Islet precursor cell (in vitro differentiated cells): ENCODE measurements around the gene PARP16.
A peak's percentile ranks its signal among the peaks of the same experiment; 100 is the strongest.

Experiments used
- DNase-seq: peaks from one replicate; pipeline ENCODE4 v3.0.0-alpha.2; 2018

PARP16 gene, protein sequence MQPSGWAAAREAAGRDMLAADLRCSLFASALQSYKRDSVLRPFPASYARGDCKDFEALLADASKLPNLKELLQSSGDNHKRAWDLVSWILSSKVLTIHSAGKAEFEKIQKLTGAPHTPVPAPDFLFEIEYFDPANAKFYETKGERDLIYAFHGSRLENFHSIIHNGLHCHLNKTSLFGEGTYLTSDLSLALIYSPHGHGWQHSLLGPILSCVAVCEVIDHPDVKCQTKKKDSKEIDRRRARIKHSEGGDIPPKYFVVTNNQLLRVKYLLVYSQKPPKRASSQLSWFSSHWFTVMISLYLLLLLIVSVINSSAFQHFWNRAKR

DNA sequence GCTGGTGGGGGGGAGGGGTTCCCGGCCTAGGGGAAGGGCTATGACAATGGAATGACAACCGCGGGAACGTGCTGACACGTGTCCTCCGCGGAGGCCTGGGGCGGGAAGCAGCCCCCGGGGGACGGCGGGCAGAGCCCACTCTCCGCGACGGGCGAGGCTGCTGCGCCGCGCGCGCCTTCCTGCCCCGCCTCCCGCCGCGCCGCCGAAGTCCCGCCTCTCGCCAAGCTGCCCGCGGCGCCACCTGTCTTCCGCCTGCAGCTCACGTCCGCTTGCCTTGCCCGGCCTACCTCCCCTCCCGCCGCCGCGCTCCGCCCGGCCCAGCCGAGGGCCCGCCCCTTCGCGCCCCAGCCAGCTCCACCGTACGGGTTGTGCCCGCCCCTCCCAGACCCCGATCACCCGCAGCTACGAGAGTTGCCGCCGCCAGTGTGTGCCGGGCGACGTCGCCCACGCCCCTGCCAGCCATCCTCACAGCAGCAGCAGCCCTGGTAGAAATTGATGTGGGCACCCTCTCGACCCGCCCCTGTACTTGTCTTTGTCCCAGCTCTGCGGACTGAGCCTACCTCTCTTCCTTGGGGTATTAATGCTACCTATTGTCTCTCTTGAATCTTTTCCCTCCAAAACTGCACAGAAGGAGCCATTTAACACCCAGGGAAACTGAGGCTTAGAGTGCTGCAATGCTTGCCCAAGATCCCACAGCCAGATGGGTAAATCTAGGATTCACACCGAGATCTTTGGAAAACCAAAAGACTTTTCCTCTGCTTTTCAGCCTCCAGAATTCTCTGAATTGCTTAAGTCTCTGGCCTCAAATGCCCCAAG is at the start of gene PARP16:
PARP16 (minus strand) TSS at position 180 of the 816 bp plus-strand sequence. CDS start 457 bp downstream, outside the sequence.
- peak; percentile 97 for DNase-seq

DNA sequence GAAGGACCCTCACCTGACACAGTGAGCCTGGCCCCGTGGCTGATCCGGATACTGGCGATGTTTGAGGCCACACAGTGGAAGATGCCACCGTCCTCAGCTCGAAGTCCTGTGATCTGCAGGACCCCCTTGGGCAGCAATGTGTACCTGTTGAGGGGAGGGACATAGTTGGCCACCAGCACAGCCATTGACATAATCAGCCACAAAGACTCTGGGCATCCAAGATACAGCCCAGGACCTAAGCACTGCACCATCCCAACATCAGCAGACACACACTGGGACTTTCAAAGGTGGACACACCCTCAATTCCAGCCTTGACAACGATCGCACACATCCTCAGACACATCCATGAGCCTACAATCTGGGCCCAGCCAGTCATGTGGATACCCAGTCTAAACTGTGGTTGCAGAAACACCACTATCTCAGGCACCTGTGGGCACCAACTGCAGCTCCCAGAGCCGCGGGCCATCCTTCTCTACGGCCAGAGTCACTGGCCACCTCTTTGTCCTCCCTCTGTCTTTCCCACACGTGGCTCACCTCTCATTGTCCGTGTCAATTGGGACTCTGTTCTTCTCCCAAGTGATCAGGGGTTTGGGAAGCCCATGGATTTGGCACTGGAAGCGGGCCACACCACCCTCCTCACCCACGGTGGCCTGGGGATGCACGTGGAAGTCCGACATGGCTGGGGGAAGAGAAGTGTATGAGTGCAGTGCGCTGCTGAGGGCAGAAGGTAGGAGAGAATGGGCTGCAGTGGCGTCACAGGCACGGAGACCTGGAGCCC is 48.8 kb upstream of the PARP16 start:
- DNase-seq: no peak

DNA sequence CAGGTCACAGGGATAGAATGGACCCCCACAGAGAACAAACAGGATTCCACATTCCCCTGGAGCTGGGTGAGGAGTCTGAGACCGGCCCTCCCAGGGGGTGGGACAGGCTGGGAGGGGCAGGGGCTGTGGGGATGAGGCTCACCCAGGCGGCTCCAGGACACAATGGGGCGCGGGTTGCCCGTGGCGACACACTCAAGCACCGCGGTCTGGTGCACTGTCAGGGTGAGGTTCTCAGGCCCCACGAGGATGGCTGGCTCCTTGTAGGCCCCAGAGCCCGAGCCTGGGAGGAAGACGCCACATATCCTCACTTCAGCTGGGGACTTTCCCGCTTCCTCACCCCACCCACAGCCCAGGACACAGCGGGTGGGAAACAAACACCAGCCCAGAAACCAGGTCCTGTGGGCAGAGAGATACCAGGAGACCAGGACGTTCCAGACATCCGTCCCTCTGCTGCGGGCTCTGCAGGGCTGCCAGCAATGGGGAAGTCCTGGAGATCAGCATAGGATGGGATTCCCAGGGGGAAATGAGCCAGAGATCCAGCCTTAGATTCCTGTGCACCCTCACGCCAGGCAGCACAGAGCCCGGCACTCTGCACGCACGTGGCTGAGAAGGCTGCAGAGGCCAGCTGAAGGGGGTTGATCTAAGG is 48.0 kb upstream of the PARP16 start:
- DNase-seq: no peak

DNA sequence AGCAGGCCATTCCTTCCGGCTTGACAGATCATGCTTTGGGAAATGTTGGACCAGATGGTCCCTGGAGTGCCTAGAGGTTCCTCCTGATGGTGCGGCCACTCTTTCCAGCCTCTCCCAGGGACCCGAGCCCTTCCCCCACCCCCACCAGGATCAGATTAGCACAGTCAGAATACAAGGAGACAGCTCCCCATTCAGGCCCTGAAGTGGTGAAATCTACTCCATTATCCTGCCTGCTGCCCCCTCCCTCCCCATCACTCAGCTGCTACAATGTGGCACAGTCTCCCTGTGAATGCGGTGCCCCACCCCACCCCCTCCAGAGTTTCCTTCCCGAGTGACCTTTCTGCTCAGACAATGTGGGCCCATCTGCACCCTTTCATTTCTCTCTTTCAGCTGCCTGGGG is 47.2 kb upstream of the PARP16 start:
- DNase-seq: no peak

DNA sequence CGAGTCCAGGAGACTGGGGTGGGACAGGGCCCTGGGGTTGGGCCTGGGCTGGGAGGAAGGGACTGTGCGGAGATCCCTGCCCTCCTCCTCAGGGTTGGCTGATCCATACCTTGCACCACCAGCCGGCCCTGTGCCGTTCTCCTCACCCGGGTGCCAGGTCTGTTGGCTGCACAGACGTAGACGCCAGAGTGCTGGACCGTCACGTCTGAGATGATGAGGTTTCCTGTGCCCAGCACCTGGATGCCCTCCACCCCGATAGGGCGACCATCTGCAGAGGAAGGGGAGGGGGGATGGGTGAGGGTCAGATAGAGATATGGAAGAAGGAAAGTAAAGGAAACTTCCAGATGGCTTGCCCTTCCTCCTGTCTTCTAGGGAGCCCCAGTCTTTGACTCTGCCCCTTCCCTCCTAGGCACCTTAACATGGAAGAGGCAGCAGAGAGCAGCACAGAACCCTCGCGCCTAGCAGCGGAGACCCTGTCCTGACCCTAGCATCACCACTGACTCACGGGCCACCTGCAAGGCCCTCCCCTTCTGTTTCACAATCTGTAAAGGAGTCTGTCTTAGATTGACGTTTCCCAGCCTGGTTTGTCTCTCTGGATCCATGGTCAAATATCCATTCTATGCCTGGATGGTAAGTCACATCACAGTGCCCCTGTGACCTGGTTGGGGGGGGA is 46.6 kb upstream of the PARP16 start:
- no peak for DNase-seq

DNA sequence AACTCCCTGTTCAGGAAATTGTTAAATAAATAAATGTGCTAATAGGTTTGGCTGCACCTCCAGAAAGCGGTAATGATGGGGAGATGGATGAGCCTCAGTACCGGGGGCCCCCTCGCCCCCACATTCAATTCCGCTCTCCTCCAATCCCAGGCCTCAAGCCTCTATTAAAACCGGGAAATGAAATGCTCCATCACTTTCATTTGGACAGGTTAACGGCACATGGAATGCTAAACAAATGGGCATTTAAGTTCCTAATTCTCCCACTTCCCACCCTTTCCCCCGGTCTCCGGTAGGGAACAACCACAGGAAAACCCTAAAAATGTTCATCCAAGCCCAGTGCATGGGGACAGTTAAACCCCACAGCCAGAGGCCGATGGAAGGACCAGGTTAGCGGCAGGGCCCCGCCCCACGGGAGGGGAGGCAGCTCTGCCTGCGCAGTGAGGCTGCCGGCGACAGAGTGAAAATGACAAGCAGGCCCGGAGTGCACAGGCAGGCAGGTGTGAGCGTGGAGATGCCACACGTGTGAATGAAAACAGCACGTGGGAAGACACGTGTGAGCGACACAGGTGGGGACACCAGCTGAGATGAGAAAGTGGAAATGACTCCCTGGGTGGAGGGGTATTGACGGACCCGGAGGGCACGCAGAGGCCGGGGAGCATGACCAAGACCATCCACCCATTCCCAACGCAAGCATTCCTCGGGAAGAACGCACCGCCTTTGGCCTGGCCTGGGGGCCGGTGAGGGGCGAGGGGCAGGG is 45.9 kb upstream of the PARP16 start:
- no peak for DNase-seq

DNA sequence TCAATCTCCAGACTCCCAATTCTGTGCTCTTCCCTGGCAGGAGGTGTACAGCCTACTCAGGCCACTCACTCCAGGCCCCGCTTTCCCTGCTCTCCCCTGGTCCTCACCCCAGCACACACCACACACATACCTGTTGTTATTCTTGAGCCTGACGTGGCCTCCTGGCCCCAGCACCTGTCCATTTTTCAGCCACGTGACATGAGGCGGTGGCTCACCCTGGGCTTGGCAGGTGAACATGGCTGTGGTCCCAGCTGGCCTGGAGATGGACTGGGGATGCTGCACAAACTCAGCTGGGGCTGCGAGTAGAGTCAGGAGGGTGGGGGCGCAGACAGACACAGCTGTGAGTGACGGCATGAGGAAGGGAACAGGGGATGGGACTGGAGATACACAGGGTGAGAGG is 45.1 kb upstream of the PARP16 start:
- DNase-seq: no peak

DNA sequence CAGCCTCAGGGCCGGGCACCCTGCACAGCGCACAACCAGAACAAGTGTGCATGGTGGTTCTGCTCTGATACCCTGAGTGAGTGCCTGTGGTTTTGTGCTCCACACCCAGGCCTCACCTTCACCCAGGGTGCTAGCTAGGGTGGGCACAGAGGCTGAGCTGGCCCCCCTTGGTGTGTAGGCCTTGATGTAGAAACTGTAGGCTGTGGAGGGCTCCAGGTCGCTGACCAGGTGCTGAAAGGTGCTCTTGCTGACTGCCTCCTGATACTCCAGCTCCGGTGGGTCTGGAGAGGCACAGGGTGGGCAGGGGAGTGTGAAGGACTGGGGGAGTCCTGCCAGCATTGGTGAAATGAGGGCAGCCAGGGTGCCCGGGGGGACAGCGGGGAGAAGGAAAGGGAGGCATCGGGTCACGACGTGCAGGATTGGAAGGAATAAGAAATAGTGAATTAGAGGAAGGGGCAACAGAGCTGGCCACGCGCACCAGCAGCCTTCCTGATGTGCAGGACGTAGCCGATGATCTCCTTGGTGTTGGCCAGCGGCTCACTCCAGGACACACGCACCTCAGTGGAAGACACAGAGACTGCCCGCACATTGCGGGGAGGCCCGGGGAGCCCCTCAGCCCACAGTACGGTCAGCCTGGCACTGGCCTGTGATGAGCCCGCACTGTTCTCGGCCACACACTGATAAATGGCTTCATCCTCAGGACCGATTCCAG is 44.4 kb upstream of the PARP16 start:
- DNase-seq: no peak

DNA sequence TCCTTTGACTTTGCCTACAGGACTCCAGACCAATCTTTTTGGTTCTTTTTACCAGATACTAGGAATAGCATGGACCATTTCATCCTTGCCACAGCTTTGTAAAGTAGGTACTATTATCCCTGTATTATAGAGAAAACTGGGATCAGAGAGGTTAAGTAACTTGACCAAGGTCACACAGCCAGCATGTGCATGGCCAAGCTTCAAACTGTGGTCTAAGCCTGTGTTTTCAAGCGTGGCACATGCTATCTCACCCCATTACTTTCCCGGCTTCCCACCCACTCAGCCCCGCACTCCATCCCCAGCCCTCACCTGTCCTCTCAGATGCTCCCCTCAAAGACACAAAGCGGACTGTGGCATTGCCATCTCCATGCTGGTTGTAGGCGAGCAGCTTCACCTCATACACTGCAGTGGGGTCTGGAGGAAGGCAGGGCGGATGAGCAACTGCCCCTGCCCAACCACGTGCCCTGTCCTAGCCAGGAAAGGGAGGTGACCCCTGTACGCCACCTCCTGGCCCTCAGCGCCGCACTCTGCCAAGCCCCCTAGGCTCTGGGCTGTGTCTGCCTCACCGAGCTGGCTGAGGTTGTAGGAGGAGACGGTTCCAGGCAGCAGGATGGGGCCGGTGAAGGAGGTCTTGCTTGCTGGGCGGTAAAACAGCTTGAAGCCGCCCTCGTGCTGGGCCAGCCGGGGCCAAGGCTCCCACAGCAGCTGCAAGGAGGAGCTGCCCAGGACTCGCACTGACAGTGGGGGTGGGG is 43.5 kb upstream of the PARP16 start:
- DNase-seq: no peak

DNA sequence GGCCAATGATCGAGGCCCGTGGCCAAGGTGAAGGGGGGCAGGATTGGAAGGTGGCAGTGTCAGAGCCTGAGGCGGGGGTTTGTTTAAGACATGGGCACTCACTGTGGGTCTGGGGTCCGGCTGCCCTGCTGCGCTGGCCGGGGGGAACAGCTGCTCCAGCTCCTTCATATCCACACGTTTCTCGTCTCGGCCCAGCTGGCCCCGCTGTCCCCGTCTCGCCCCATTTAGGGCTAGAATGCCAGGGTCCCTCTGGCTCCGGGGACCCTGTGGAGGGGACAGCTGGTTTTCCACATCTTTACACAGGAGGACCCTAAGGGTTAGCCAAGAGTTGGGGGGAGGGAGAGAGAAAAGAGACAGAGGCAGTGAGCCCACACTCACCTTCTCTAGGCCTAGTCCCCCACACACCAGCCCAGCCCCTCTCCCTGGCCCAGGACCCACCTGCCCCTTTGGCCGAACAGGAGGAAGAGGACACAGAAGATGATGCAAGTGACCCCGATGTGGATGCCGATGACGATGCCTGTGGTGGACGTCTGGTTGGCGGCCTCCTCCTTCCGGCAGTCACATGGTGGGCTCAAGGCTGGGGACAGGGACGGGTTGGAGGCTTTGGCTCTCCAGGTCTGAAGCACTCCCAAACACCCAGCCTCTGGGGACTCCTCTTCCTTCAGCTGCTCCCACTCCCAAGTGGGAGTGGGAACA is 42.8 kb upstream of the PARP16 start:
- no peak for DNase-seq

DNA sequence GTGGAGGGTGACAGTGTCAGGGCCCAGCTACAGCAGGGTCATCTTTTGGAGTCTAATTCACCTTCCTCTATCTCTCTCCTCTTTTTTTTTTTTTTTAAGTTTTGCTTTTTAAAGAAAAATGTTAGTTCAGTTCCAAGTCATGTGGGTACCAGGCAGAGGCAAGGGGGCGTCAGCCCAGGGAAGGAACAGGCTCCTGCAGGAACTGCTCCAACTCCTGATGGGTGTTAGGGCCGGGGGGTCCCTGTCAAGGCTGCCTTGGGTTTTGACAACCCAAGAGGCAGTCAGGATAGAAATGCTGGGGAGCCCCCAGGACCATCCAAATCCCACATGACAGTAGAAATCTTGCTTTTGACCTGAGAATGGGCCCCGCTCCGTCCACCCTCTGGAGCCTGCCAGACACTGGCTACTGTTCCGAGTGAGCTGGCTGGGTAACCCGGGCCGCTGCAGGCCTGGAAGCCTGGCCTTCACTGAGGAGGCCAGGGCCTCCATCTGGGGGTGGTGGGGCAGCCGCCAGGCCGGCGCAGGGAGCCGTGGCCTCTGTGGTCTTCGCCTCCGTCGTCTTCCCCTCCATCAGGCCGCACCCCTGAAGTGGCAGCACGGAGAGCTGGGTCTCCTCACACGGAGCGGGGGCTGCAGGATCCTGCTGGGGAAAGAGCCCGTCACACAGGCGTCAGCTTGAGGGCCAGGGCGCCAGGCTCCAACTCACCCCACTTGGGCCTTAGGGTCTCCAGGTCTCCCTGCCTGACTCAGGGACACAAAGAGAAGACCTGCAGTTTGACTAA is 42.0 kb upstream of the PARP16 start:
- DNase-seq: no peak

DNA sequence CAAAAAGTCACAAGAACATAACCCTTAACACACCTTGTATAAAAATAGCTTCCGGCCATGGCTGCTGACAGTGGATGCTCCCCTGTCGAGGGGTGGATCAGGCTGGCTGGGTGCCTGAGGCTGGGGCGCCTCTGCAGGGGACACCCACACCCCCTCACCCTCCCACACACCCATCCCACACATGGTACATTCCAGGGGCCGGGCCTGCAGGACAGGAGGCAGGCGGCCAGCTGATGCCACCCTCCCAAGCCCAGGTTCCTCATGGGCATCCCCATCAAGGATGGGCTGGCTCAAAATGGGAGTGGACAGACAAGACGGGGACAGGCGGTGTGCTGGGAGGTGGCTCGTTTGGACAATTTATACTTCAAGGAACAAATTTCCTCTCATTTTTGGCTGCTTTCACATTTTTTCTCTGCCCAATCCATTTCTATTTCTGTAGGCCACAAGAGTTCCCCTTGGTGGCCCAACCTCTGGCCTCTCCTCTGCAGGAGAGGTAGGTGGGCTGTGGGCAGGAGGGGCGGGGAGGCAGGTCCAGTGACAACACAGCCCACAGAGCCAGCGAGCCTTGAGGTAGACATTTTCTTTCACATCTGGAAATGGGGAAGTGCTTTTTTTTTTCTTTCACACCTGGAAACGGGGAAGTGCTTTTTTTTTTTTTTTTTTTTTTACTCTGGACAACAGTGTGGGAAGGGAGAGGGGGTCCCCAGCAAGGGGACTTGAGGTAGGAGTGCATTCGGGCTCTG is 41.1 kb upstream of the PARP16 start:
- no peak for DNase-seq

DNA sequence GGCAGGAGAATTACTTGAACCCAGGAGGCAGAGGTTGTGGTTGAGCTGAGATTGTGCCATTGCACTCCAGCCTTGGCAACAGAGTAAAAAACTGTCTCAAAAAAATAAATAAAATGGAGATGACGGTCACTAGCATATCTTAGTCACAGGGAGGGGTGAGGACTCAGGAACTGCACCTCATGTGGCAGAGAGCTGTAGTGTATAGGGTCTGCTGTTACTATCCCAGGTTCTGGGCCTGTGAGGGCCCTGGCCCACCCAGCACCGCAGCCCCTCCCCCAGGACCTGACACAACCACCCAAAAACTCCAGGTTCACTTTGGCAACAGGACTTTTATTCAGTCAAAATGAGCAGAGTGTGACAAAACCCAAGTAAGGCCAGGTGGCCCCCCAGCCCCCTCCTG is 40.1 kb upstream of the PARP16 start:
- no peak for DNase-seq

DNA sequence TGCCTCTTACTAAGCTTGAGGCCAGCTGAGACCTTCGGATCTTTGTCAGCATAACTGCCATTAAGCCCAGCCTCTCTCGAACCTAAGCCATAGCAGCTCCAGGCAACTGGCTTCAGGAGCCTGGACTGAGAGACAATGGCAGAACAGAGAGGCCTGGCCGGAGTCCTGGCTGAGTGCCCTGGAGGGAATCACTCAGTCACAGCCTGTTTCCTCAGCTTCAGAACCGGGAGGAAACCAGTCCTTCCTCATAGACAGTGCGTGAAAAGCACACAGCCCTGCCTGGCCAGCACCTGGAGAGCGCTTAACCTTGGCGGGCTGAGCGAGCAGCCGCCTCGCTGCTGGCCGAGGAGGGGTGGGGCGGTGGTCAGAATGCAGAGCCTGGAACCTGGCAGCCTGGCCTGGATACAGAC is 39.4 kb upstream of the PARP16 start:
- DNase-seq: peak; percentile 96

DNA sequence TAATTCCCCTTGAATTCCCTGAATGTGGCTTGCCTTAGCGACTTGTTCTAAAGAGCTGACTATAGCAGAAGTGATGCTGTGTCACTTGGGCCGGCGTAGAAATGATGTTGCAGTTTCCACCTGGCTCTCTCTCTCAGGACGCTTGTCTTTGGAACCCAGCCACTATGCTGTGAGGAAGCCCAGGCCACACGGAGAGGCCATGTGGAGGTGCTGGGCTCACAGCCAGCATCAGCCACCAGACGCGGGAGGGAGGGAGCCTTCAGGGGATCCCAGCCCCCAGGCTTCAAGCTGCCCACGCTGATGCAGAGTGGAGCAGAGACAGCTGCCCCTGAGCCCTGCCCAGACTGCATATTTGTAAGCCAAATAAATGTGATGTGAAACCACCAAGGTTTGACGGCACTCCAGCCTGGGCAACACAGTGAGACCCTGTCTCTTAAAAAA is 36.4 kb upstream of the PARP16 start:
- peak; percentile 52 for DNase-seq

DNA sequence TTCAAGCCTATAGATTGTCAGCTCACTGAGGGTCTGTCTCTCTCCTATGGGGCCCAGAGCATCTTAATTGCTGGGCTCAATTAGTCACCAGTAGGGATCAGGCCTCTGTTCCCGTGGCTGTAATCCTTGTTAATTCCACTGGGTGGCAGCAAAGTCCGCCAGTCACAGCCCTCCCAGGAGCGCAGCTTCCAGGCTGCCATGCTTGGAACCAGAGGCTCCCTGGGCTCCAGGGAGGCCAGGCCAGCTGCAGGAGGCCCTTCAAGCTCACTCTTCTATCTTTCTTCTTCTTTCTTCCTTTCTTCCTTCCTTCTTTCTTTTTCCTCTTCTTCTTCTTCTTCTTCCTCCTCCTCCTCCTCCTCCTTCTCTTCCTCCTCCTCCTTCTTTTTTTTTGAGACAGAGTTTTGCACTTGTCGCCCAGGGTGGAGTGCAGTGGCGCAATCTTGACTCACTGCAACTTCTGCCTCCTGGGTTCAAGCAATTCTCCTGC is 32.2 kb upstream of the PARP16 start:
- DNase-seq: peak; percentile 95

DNA sequence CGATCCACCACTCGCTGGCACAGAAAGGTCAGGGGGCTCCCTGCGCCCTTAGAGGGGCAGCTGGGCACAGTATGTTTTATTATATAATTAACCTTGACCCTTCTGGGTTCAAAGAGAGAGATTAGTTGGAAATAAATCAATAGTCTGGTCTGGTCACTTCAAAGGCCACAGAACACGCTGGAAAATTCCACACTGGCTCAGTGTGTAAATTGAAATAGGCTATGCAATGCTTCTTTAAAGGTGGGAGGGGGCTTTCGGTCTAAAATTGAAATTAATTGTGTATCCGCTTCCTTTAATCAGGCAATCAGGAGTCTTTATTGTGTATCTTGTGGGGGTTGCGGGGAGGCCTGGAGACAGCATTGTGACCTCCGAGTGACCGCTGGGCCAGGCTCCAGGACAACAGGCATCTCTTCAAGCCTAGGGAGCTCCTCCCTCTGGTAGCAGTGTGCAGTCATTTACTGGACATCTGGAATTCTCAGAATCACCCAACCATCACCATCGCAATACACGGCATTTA is 25.8 kb upstream of the PARP16 start:
- DNase-seq: no peak
